GM23338 (cell line): ENCODE results near the gene RNASEH2C. TPM values are rescaled to one million over a fixed set of nuclear protein-coding genes. Genes with fewer than 3 reads are reported as not detected.

Experiments used
- ATAC-seq: fragments of 200-7000 bp; cut with Tn5 transposase; 3 replicates; pipeline ENCODE4 v1.9.1; 2020
- DNase-seq: peaks from one replicate; pipeline ENCODE4 v3.0.0-alpha.2; 2015; ENCODE audit warnings: low spot score
- H2AFZ ChIP-seq: fragments of 200-600 bp; sonication (generic); 2 replicates; pipeline ENCODE4 v1.8.0; 2016; ENCODE audit warnings: antibody characterized with exemption, mild to moderate bottlenecking, moderate library complexity
- H3F3A ChIP-seq: fragments of 200-600 bp; sonication (generic); replicated peaks from 2 replicates; pipeline ENCODE4 v1.8.0; 2017; ENCODE audit warnings: antibody characterized with exemption, mixed run types, low read depth
- H3K27ac ChIP-seq: fragments of 200-600 bp; sonication (generic); 2 replicates; pipeline ENCODE4 v1.6.1; 2016; ENCODE audit warnings: low read depth
- H3K27me3 ChIP-seq: fragments of 200-600 bp; sonication (generic); 2 replicates; pipeline ENCODE4 v1.8.0; 2016; ENCODE audit warnings: mild to moderate bottlenecking, mixed run types, moderate library complexity; ENCODE audit not compliant: insufficient read depth
- H3K36me3 ChIP-seq: fragments of 200-600 bp; sonication (generic); 2 replicates; pipeline ENCODE4 v1.8.0; 2016; ENCODE audit warnings: mild to moderate bottlenecking; ENCODE audit not compliant: insufficient read depth
- H3K4me1 ChIP-seq: fragments of 200-600 bp; sonication (generic); 2 replicates; pipeline ENCODE4 v1.8.0; 2016; ENCODE audit warnings: mild to moderate bottlenecking, moderate library complexity; ENCODE audit not compliant: insufficient read depth
- H3K4me2 ChIP-seq: fragments of 200-600 bp; sonication (generic); 2 replicates; pipeline ENCODE4 v1.7.1; 2017; ENCODE audit warnings: mixed run types
- H3K4me3 ChIP-seq: fragments of 200-600 bp; sonication (generic); 2 replicates; pipeline ENCODE4 v1.6.1; 2016; ENCODE audit warnings: mixed run types
- H3K79me2 ChIP-seq: fragments of 200-600 bp; sonication (generic); replicated peaks from 2 replicates; pipeline ENCODE4 v1.8.0; 2017; ENCODE audit warnings: mild to moderate bottlenecking; ENCODE audit not compliant: insufficient read depth
- H3K9me2 ChIP-seq: fragments of 200-600 bp; sonication (generic); 2 replicates; pipeline ENCODE4 v1.8.0; 2017; ENCODE audit not compliant: insufficient read depth
- H4K20me1 ChIP-seq: fragments of 200-600 bp; sonication (generic); replicated peaks from 2 replicates; pipeline ENCODE4 v1.8.0; 2017; ENCODE audit warnings: mild to moderate bottlenecking; ENCODE audit not compliant: insufficient read depth
- H3K27ac Mint-ChIP-seq: 2 replicates; pipeline ENCODE4 v1.8.0; 2020; ENCODE audit warnings: inconsistent platforms, mild to moderate bottlenecking, moderate library complexity, mixed read lengths
- H3K27me3 Mint-ChIP-seq: 3 replicates; pipeline ENCODE4 v1.8.0; 2022; ENCODE audit warnings: low read depth, mild to moderate bottlenecking, moderate library complexity, mixed read lengths, inconsistent platforms; ENCODE audit not compliant: insufficient read depth, poor library complexity
- H3K36me3 Mint-ChIP-seq: 3 replicates; pipeline ENCODE4 v1.8.0; 2021; ENCODE audit warnings: low read depth, mild to moderate bottlenecking, inconsistent platforms, moderate library complexity, mixed read lengths
- H3K4me1 Mint-ChIP-seq: 3 replicates; pipeline ENCODE4 v1.8.0; 2020; ENCODE audit warnings: mild to moderate bottlenecking, inconsistent platforms, mixed read lengths
- H3K4me3 Mint-ChIP-seq: 3 replicates; pipeline ENCODE4 v1.8.0; 2021; ENCODE audit warnings: moderate library complexity, mild to moderate bottlenecking, inconsistent platforms, mixed read lengths
- H3K9me3 Mint-ChIP-seq: 3 replicates; pipeline ENCODE4 v1.8.0; 2020; ENCODE audit warnings: moderate library complexity, mild to moderate bottlenecking, inconsistent platforms, mixed read lengths
- CREB1 ChIP-seq: fragments of 250-450 bp; sonication (Bioruptor Pico); IDR thresholded peaks from 2 replicates; pipeline ENCODE4 v1.5.0; 2020; ENCODE audit warnings: low read depth, mild to moderate bottlenecking, moderate library complexity
- ETS1 ChIP-seq: IDR thresholded peaks from 2 replicates; pipeline ENCODE4 v1.6.1; 2016; ENCODE audit warnings: antibody characterized with exemption
- EZH2 ChIP-seq: fragments of 200-600 bp; sonication (generic); IDR thresholded peaks from one replicate; pipeline ENCODE4 v1.8.0; 2017; ENCODE audit warnings: antibody characterized with exemption, mild to moderate bottlenecking, low read depth; ENCODE audit not compliant: unreplicated experiment
- JUNB ChIP-seq: IDR thresholded peaks from one replicate; pipeline ENCODE4 v1.6.1; 2016; ENCODE audit warnings: antibody characterized with exemption; ENCODE audit not compliant: unreplicated experiment
- NANOG ChIP-seq: IDR thresholded peaks from 2 replicates; pipeline ENCODE4 v1.6.1; 2016; ENCODE audit warnings: antibody characterized with exemption, borderline replicate concordance
- POLR2AphosphoS5 ChIP-seq: IDR thresholded peaks from 2 replicates; pipeline ENCODE4 v1.6.1; 2016; ENCODE audit warnings: antibody characterized with exemption, low read depth
- REST ChIP-seq: IDR thresholded peaks from one replicate; pipeline ENCODE4 v1.6.1; 2018; ENCODE audit warnings: antibody characterized with exemption; ENCODE audit not compliant: unreplicated experiment
- STAT1 ChIP-seq: IDR thresholded peaks from one replicate; pipeline ENCODE4 v1.6.1; 2016; ENCODE audit warnings: antibody characterized with exemption; ENCODE audit not compliant: unreplicated experiment
- ZNF114 ChIP-seq: fragments of 250-450 bp; sonication (Bioruptor Pico); IDR thresholded peaks from 2 replicates; pipeline ENCODE4 v1.5.0; 2020; ENCODE audit warnings: mild to moderate bottlenecking, moderate library complexity
- ZNF331 ChIP-seq: fragments of 250-450 bp; sonication (Bioruptor Pico); IDR thresholded peaks from 2 replicates; pipeline ENCODE4 v1.5.0; 2020; ENCODE audit warnings: low read depth, mild to moderate bottlenecking, moderate library complexity
- ZNF462 ChIP-seq: fragments of 250-450 bp; sonication (Bioruptor Pico); IDR thresholded peaks from 2 replicates; pipeline ENCODE4 v1.5.0; 2020; ENCODE audit warnings: mild to moderate bottlenecking, moderate library complexity
- polyA plus RNA-seq: library from polyadenylated mRNA; unstranded; fragments of >200 nt; fragmentation: Nextera tagmentation; extraction: Ambion mirVana; gene quantifications from 2 replicates; pipeline ENCODE4 v1.2.1, GENCODE V29; 2016
- total RNA-seq: library from RNA; depleted of rRNA; stranded (reverse); fragments of >200 nt; shearing (Covaris generic); gene quantifications from 2 replicates; pipeline ENCODE4 v1.2.3, GENCODE V29; 2014

The RNASEH2C gene
- total and polyA plus RNA-seq, 2 experiments from 2014 or later, result 37.8 to 73.2 TPM

- Histone ChIP-seq H3K4me2 (no peak overlapping the region), H3K4me1 (no peaks in the 10 kb centered on the region), H3K27me3 (no peaks in the 10 kb centered on the region), H2AFZ (no peak overlapping the region), H3K9me2 (no peaks in the 10 kb centered on the region), H3K27ac (no peak overlapping the region), H4K20me1 (no peaks in the 10 kb centered on the region), H3K4me3 (no peak overlapping the region), H3K36me3 (no peaks in the 10 kb centered on the region), H3F3A (no peaks in the 10 kb centered on the region), H3K79me2 (no peaks in the 10 kb centered on the region)
- H3K27me3 Mint-ChIP-seq, result no peaks in the 10 kb centered on the region
- no peak overlapping the region for H3K27ac Mint-ChIP-seq
- ATAC-seq, result no peak
- no peak overlapping the region for H3K4me3 Mint-ChIP-seq
- H3K9me3 Mint-ChIP-seq, result no peaks in the 10 kb centered on the region
- DNase-seq, result no peak
- H3K4me1 Mint-ChIP-seq, result no peaks in the 10 kb centered on the region
- TF ChIP-seq EZH2 (no peak), JUNB (no peak), NANOG (no peak), STAT1 (no peak), ZNF114 (CRISPR knock-in tag) (no peak), ETS1 (no peak), ZNF462 (CRISPR knock-in tag) (no peak), POLR2AphosphoS5 (no peak), ZNF331 (CRISPR knock-in tag) (no peak), CREB1 (CRISPR knock-in tag) (no peak), REST (no peak)
- no peaks in the 10 kb centered on the region for H3K36me3 Mint-ChIP-seq
Observed at GRCh38 chr11:65672180-65672860, 48.3 kb downstream of the RNASEH2C start.
